NCI-H187 treated with DMSO at 0.1 percent for 48 hours (cell line): Measurements from ENCODE around the gene EEF1G.
"Not testable (repeated sequence)": the region's sequence is repeated elsewhere in the genome, so short reads cannot be mapped to it uniquely, and the experiment has no call there.

Experiments used
- DNase-seq: peaks from one replicate; lab custom pipeline; 2025; lab: John Stamatoyannopoulos, UW

EEF1G gene

DNA sequence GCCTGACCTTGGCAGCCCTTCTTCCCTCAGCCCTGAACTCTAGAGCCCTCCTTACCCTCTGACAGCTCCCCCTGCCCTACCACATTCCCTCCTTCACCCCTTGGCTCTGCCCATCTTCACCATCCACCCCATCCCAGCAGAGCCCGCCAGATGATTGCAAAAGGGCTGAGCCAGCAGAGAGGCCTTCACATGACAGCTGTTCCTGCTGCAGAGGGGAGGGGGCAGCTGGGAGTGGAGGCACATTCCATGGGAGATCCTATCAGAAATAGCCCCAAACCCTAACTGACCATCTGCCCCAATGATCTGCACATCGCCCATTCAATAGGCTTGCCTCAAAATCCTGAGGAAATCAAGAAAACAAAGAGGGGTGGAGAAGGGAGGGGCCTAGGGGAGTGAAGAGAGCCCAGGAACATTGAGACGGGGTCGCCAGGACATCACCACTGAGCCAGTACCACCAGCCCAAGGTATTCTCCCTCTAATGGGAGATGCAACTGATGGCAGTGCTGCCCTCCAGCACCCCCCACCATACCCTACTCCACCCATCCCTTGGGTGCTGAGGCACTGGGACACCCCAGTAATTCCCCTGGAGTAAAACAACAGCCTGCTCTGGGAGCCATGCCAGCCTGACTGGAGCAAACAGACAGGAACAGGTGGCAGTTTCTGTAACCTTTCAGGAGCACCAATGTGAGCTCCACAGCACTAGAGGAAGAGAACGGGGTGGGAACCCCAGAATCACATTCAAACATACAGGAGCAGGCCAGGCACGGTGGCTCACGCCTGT is 19.1 kb downstream of the EEF1G start:
- no peak for DNase-seq

DNA sequence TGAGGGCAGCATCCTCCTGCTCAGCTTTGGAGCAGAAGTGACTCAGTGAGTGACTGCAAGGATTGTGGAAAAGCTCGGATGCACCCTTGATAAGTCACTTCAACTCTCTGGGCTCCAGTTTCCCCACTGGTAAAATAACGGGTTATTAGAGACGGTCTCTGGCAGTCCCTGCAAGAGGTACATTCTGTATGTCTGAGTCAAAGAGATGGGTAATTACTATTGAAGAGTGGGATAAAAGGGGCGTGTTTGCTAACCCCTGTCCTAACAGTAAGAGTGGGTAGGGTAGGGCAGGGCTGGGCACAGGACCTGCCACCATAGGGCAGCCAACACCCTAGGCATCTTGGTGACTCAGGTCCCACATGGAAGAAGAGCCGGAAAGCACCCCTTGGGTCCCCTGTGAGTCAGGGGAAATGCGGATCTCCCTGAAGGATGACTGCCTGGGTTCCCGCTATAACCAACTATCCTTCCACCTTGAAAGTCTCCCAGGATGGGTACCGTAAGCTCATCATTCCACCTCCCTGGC is 19.8 kb downstream of the EEF1G start:
- no peak for DNase-seq

- DNase-seq = no peak
Observed at GRCh38 chr11:62553080-62553838, 20.4 kb downstream of the EEF1G start.

- no peak for DNase-seq
Observed at GRCh38 chr11:62552485-62553079, 21.1 kb downstream of the EEF1G start.

GRCh38 chr11:62550478-62550877 is 23.2 kb downstream of the EEF1G start:
- not testable (repeated sequence) for DNase-seq

DNA sequence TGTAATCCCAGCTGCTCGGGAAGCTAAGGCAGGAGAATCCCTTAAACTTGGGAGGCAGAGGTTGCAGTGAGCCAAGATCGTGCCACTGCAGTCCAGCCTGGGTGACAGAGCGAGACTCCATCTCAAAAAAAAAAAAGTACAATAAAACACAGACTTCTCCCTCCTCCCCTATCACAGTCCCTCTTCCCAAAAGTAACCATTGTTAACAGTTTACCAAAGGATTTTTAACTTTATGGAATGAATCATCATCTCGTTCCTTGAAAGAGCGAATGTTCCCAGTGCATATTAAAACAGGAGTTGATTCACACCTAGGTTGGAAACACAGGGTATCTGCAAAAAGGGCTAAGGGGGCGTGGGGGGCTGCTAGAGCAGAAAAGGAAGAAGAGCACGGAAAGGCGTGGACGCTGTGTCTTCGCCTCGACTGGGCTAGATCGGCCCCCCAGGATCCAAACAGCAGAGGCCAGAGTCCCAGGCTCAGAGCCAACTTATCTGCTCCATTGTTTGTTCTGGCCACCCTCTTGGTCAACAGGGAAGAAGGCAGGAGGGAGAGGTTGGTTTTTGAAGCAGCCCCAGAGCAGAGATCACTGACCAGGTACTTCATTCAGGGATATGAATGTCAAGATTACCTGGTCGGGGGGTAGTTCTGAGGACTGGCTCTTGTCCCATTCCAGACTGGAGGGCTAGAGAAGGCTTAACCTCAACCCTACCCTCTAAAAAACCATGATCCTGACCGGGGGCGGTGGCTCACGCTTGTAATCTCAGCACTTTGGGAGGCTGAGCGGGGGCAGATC is 25.0 kb downstream of the EEF1G start:
- no peak for DNase-seq

GRCh38 chr11:62547691-62548281 is 25.9 kb downstream of the EEF1G start:
- DNase-seq = no peak

GRCh38 chr11:62546929-62547625 is 26.6 kb downstream of the EEF1G start:
- no peak for DNase-seq

- no peak for DNase-seq
Observed at GRCh38 chr11:62546244-62546928, 27.3 kb downstream of the EEF1G start, which contains the start of gene AHNAK. TSS of gene AHNAK (minus strand) at chr11:62546806. CDS start at chr11:62536098, 10,708 bp downstream.

- no peak for DNase-seq
Observed at GRCh38 chr11:62545437-62546243, 28.1 kb downstream of the EEF1G start.

- DNase-seq = no peak
Observed at GRCh38 chr11:62544581-62545436, 28.9 kb downstream of the EEF1G start.

- no peak for DNase-seq
Observed at GRCh38 chr11:62543680-62544444, 29.8 kb downstream of the EEF1G start.

GRCh38 chr11:62542750-62543567 is 30.7 kb downstream of the EEF1G start:
- no peak for DNase-seq

GRCh38 chr11:62542111-62542745 is 31.5 kb downstream of the EEF1G start:
- no peak for DNase-seq

DNA sequence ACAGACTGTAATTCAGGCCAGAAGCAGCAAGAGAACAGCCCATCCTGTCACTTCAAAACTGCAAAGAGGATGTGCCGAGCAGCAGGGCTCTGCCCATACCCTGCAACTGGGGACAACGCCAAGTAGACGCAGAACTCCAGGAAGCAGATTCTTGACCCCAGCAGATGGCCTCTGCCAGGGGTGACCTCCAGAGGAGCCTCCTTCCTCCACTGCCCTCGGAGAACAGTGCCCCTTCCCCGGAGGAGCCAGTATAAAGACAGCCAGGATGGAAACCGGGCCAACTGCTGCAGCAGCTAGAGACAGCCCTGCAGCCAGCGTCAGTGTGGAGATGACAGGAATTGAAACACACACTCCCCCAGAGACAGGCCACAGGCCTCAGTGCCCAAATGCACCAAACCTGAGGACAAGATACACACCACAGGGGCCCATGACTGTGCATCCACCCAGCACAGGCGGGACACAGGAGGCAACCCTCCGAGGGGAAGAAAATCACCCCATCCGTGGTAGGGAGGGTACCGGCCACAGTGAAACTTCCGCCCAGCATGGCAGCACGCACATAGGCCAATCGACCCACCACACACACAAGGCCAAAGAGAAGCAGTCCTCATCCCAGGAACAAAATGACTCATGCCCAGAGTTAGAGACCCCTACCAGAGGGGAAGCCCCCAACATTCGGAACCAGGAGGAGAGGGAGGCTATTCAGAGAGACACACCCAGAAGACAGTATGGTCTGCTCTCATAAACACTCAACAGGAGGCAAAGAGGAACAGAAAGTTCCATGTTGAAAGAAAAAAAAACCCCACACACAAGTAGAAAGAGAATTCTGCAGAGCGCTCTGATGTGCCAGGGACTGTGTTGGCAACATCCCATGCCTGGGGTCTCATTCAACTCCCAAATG is 32.6 kb downstream of the EEF1G start:
- no peak for DNase-seq
